Stimulated activated CD8-positive, alpha-beta memory T cell treated with anti-CD3 and anti-CD28 coated beads, Interleukin-4, amount 100 ng/mL, for 24 hours (primary cell): ENCODE data around the gene SUCLG1.
"Not testable (repeated sequence)": the region's sequence is repeated elsewhere in the genome, so short reads cannot be mapped to it uniquely, and the experiment has no call there.

Experiments used
- DNase-seq: peaks from one replicate; pipeline ENCODE4 v3.0.0-alpha.2; 2020; ENCODE audit warnings: low read depth

The SUCLG1 gene

GRCh38 chr2:84421197-84421596, 37.9 kb downstream of the SUCLG1 start:
- no peak for DNase-seq

GRCh38 chr2:84417453-84418145, 41.5 kb downstream of the SUCLG1 start:
- no peak for DNase-seq

GRCh38 chr2:84409531-84409930, 49.5 kb downstream of the SUCLG1 start:
- no peak for DNase-seq

GRCh38 chr2:84402111-84402510, 57.0 kb downstream of the SUCLG1 start:
- not testable (repeated sequence) for DNase-seq

GRCh38 chr2:84399839-84400238, 59.2 kb downstream of the SUCLG1 start:
- DNase-seq: not testable (repeated sequence)

GRCh38 chr2:84395820-84396219, 63.3 kb downstream of the SUCLG1 start:
- no peak for DNase-seq

- no peak for DNase-seq
Observed at GRCh38 chr2:84394628-84395027, 64.5 kb downstream of the SUCLG1 start.

GRCh38 chr2:84393829-84394228, 65.3 kb downstream of the SUCLG1 start:
- no peak for DNase-seq

GRCh38 chr2:84389794-84390193, 69.3 kb downstream of the SUCLG1 start:
- no peak for DNase-seq

- no peak for DNase-seq
Observed at GRCh38 chr2:84388921-84389490, 70.1 kb downstream of the SUCLG1 start.

GRCh38 chr2:84388133-84388532, 70.9 kb downstream of the SUCLG1 start:
- DNase-seq: no peak

- DNase-seq: no peak
Observed at GRCh38 chr2:84386336-84387040, 72.6 kb downstream of the SUCLG1 start.

- no peak for DNase-seq
Observed at GRCh38 chr2:84383271-84383670, 75.8 kb downstream of the SUCLG1 start.

GRCh38 chr2:84380875-84381274, 78.2 kb downstream of the SUCLG1 start:
- no peak for DNase-seq

- DNase-seq: no peak
Observed at GRCh38 chr2:84378960-84379359, 80.1 kb downstream of the SUCLG1 start.

GRCh38 chr2:84375020-84375419, 84.1 kb downstream of the SUCLG1 start:
- DNase-seq: no peak

GRCh38 chr2:84373866-84374265, 85.2 kb downstream of the SUCLG1 start:
- DNase-seq: no peak
